BLaER1 (cell line): ENCODE results near the gene BCL11A.

ENCODE experiments used
- H3K27ac ChIP-seq: shearing (Covaris generic); formaldehyde crosslinking; 2 replicates; pipeline ENCODE4 v1.8.1; 2022
- H3K27me3 ChIP-seq: shearing (Covaris generic); formaldehyde crosslinking; 2 replicates; pipeline ENCODE4 v1.8.1; 2022
- H3K36me3 ChIP-seq: shearing (Covaris generic); formaldehyde crosslinking; 2 replicates; pipeline ENCODE4 v1.8.1; 2022
- H3K4me1 ChIP-seq: shearing (Covaris generic); formaldehyde crosslinking; 2 replicates; pipeline ENCODE4 v1.8.1; 2022
- H3K4me2 ChIP-seq: shearing (Covaris generic); formaldehyde crosslinking; 2 replicates; pipeline ENCODE4 v1.8.1; 2022
- H3K4me3 ChIP-seq: shearing (Covaris generic); formaldehyde crosslinking; 2 replicates; pipeline ENCODE4 v1.8.1; 2022
- H3K9ac ChIP-seq: shearing (Covaris generic); formaldehyde crosslinking; 2 replicates; pipeline ENCODE4 v1.8.1; 2022
- H3K9me3 ChIP-seq: shearing (Covaris generic); formaldehyde crosslinking; 2 replicates; pipeline ENCODE4 v1.8.1; 2022
- H4K20me1 ChIP-seq: shearing (Covaris generic); formaldehyde crosslinking; 2 replicates; pipeline ENCODE4 v1.8.1; 2022
- Cebpa-rat ChIP-seq: shearing (Covaris generic); IDR thresholded peaks from 2 replicates; pipeline ENCODE4 v1.8.1; 2022

Gene BCL11A

GRCh38 chr2:60535685-60536312 lies 17.7 kb downstream of the BCL11A start:
- no peak overlapping the region for H3K4me3 ChIP-seq
- peak overlapping the region; percentile 31; the same call in 1 of the 2 replicates for H3K4me2 ChIP-seq
- H4K20me1 ChIP-seq: peaks cover 100% of the 10 kb centered on the region
- H3K4me1 ChIP-seq: peaks cover 98% of the 10 kb centered on the region
- H3K36me3 ChIP-seq: peaks cover 74% of the 10 kb centered on the region
- TF ChIP-seq Cebpa-rat: no peak
- no peaks in the 10 kb centered on the region for H3K27me3 ChIP-seq
- no peak overlapping the region for H3K9ac ChIP-seq
- no peak overlapping the region for H3K27ac ChIP-seq
- H3K9me3 ChIP-seq: no peaks in the 10 kb centered on the region

GRCh38 chr2:60534892-60535684 lies 18.4 kb downstream of the BCL11A start:
- Histone ChIP-seq H3K4me2 (peak overlapping the region; percentile 57), H3K4me1 (peaks cover 98% of the 10 kb centered on the region), H4K20me1 (peaks cover 100% of the 10 kb centered on the region), H3K36me3 (peaks cover 67% of the 10 kb centered on the region), H3K27me3 (no peaks in the 10 kb centered on the region), H3K9me3 (no peaks in the 10 kb centered on the region), H3K9ac (no peak overlapping the region), H3K4me3 (no peak overlapping the region), H3K27ac (no peak overlapping the region)
- no peak for TF ChIP-seq Cebpa-rat

GRCh38 chr2:60534052-60534685 lies 19.3 kb downstream of the BCL11A start:
- no peak for TF ChIP-seq Cebpa-rat
- Histone ChIP-seq H4K20me1 (peaks cover 100% of the 10 kb centered on the region), H3K9me3 (no peaks in the 10 kb centered on the region), H3K4me2 (peak overlapping the region; percentile 57), H3K9ac (no peak overlapping the region; the same call in 1 of the 2 replicates), H3K27ac (peak overlapping the region; percentile 44; the same call in 1 of the 2 replicates), H3K4me1 (peaks cover 98% of the 10 kb centered on the region), H3K4me3 (no peak overlapping the region), H3K36me3 (peaks cover 61% of the 10 kb centered on the region), H3K27me3 (no peaks in the 10 kb centered on the region)

GRCh38 chr2:60533101-60534051 lies 20.1 kb downstream of the BCL11A start:
- Histone ChIP-seq H3K9ac (no peak overlapping the region), H3K9me3 (no peaks in the 10 kb centered on the region), H4K20me1 (peaks cover 100% of the 10 kb centered on the region), H3K27me3 (no peaks in the 10 kb centered on the region), H3K4me3 (no peak overlapping the region), H3K36me3 (peaks cover 61% of the 10 kb centered on the region), H3K4me2 (peak overlapping the region; percentile 57), H3K4me1 (peaks cover 100% of the 10 kb centered on the region), H3K27ac (no peak overlapping the region)
- no peak for TF ChIP-seq Cebpa-rat

GRCh38 chr2:60532421-60532820 lies 21.0 kb downstream of the BCL11A start:
- H3K9me3 ChIP-seq: no peaks in the 10 kb centered on the region
- TF ChIP-seq Cebpa-rat: no peak
- H3K4me2 ChIP-seq: peak overlapping the region; percentile 57
- H3K27ac ChIP-seq: no peak overlapping the region
- H4K20me1 ChIP-seq: peaks cover 100% of the 10 kb centered on the region
- peaks cover 61% of the 10 kb centered on the region for H3K36me3 ChIP-seq
- no peak overlapping the region for H3K4me3 ChIP-seq
- no peaks in the 10 kb centered on the region for H3K27me3 ChIP-seq
- peaks cover 100% of the 10 kb centered on the region for H3K4me1 ChIP-seq
- no peak overlapping the region for H3K9ac ChIP-seq

- Histone ChIP-seq H3K36me3 (peaks cover 64% of the 10 kb centered on the region), H3K4me3 (no peak overlapping the region), H4K20me1 (peaks cover 100% of the 10 kb centered on the region), H3K27me3 (no peaks in the 10 kb centered on the region), H3K9ac (peak overlapping the region; percentile 4; the same call in 1 of the 2 replicates), H3K4me2 (peak overlapping the region; percentile 57), H3K27ac (peak overlapping the region; percentile 3), H3K9me3 (no peaks in the 10 kb centered on the region), H3K4me1 (peaks cover 100% of the 10 kb centered on the region)
- TF ChIP-seq Cebpa-rat: no peak
These were observed 21.7 kb downstream of the BCL11A start for GRCh38 chr2:60531701-60532133.

- H3K4me2 ChIP-seq: peak overlapping the region; percentile 57
- peaks cover 100% of the 10 kb centered on the region for H4K20me1 ChIP-seq
- peaks cover 62% of the 10 kb centered on the region for H3K36me3 ChIP-seq
- H3K4me1 ChIP-seq: peaks cover 100% of the 10 kb centered on the region
- H3K27ac ChIP-seq: peak overlapping the region; percentile 3
- TF ChIP-seq Cebpa-rat: no peak
- H3K4me3 ChIP-seq: peak overlapping the region; percentile 35; the same call in 1 of the 2 replicates
- peak overlapping the region; percentile 4; the same call in 1 of the 2 replicates for H3K9ac ChIP-seq
- no peaks in the 10 kb centered on the region for H3K27me3 ChIP-seq
- H3K9me3 ChIP-seq: no peaks in the 10 kb centered on the region
These were observed 22.7 kb downstream of the BCL11A start for GRCh38 chr2:60530660-60531281.

GRCh38 chr2:60529785-60530627 lies 23.4 kb downstream of the BCL11A start:
- Histone ChIP-seq H3K4me1 (peaks cover 100% of the 10 kb centered on the region), H3K9ac (0 out of 2 replicates have a peak overlapping the region, but pooled peaks have one; percentile 4), H3K36me3 (peaks cover 63% of the 10 kb centered on the region), H3K27ac (0 out of 2 replicates have a peak overlapping the region, but pooled peaks have one; percentile 3), H3K9me3 (no peaks in the 10 kb centered on the region), H3K27me3 (no peaks in the 10 kb centered on the region), H3K4me3 (no peak overlapping the region), H3K4me2 (peak overlapping the region; percentile 57), H4K20me1 (peaks cover 100% of the 10 kb centered on the region)
- TF ChIP-seq Cebpa-rat: no peak
